Thyroid gland (tissue), 4 donors: ENCODE measurements around the gene RTN4IP1. TPM values are rescaled to one million over a fixed set of nuclear protein-coding genes. Genes with fewer than 3 reads are reported as not detected.

Source experiments
- DNase-seq, 2 donors: peaks; one replicate each; pipeline ENCODE4 v3.0.0-alpha.2; 2019
- H3K27ac ChIP-seq, 3 donors: fragments of 200-600 bp; sonication (generic); 1 replicate in 2 of 3; 2 replicates in 1 of 3; pipeline ENCODE4 v1.5.1; 2016 to 2019; ENCODE audit warnings: mild to moderate bottlenecking in 1 of 3, moderate library complexity in 1 of 3
- H3K27me3 ChIP-seq: fragments of 200-600 bp; sonication (generic); one replicate; pipeline ENCODE4 v1.5.1; 2019
- H3K36me3 ChIP-seq, 2 donors: fragments of 200-600 bp; sonication (generic); one replicate each; pipeline ENCODE4 v1.5.1; 2016 to 2019
- H3K4me1 ChIP-seq, 2 donors: fragments of 200-600 bp; sonication (generic); one replicate each; pipeline ENCODE4 v1.5.1; 2017 to 2019
- H3K4me3 ChIP-seq, 3 donors: fragments of 200-600 bp; sonication (generic); replicated peaks in 1 of 3; 1 replicate in 2 of 3; 2 replicates in 1 of 3; pipeline ENCODE4 v1.5.1; 2016; ENCODE audit warnings: mild to moderate bottlenecking in 1 of 3
- H3K9me3 ChIP-seq: fragments of 200-600 bp; sonication (generic); one replicate; pipeline ENCODE4 v1.5.1; 2017
- CTCF ChIP-seq, 6 experiments: fragments of 200-600 bp in 3 of 6; fragments of 450-650 bp in 3 of 6; sonication (generic) in 3 of 6; IDR thresholded peaks; one replicate each; pipeline ENCODE4 v1.5.1; 2016 to 2019; ENCODE audit warnings: antibody characterized with exemption in 6 of 6, mild to moderate bottlenecking in 2 of 6, inconsistent platforms in 1 of 6, moderate library complexity in 1 of 6
- POLR2A ChIP-seq, 2 donors: fragments of 450-650 bp; IDR thresholded peaks; one replicate each; pipeline ENCODE4 v1.6.1; 2017; ENCODE audit warnings: antibody characterized with exemption in 2 of 2, mild to moderate bottlenecking in 2 of 2, moderate library complexity in 1 of 2
- WGBS, 2 donors: methylation state at CpG; one replicate each; pipeline ENCODE4 v1.1.5; 2017; 5-methylcytosine and 5-hydroxymethylcytosine counted together
- intact Hi-C: fragments of 100-400 bp; cut with DNase I; formaldehyde crosslinking; loops from one replicate; pipeline ENCODE4 v1.15.1; 2023
- total RNA-seq, 4 donors: library from RNA; depleted of rRNA; stranded (reverse); fragments of >200 nt; gene quantifications; one replicate each; pipeline ENCODE4 v1.2.3, GENCODE V29; 2016

Gene RTN4IP1
- total RNA-seq, 4 donors from 2014 or later = 3.6 to 10.9 (median 8.6) TPM

- DNase-seq = no peak
- Histone ChIP-seq H3K27me3 (no peaks in the 10 kb centered on the region), H3K36me3 (peaks cover 0 to 5% of the 10 kb centered on the region in 2 donors), H3K27ac (no peak overlapping the region), H3K9me3 (no peaks in the 10 kb centered on the region), H3K4me3 (no peak overlapping the region), H3K4me1 (no peaks in the 10 kb centered on the region)
- intact Hi-C loops = no loop called here
- TF ChIP-seq CTCF (IDR thresholded peaks at IDR 0.05) (no peak), POLR2A (IDR thresholded peaks at IDR 0.05) (no peak)
- WGBS, 2 donors = 77 to 79% methylated on average over 6 of the region's 6 CpGs
These were observed 8.5 kb upstream of the RTN4IP1 start for GRCh38 chr6:106637717-106638341.

- Histone ChIP-seq H3K4me1 (no peaks in the 10 kb centered on the region), H3K27ac (no peak overlapping the region), H3K9me3 (no peaks in the 10 kb centered on the region), H3K4me3 (no peak overlapping the region), H3K27me3 (no peaks in the 10 kb centered on the region), H3K36me3 (no peaks in the 10 kb centered on the region)
- TF ChIP-seq CTCF (IDR thresholded peaks at IDR 0.05) (no peak), POLR2A (IDR thresholded peaks at IDR 0.05) (no peak)
- no peak for DNase-seq
- 78 to 81% methylated on average over 7 of the region's 7 CpGs for WGBS, 2 donors
- intact Hi-C loops = no loop called here
These were observed 7.9 kb upstream of the RTN4IP1 start for GRCh38 chr6:106637051-106637716.

- Histone ChIP-seq H3K4me1 (peaks cover 6 to 7% of the 10 kb centered on the region in 2 donors), H3K4me3 (no peak overlapping the region), H3K27me3 (no peaks in the 10 kb centered on the region), H3K27ac (no peak overlapping the region), H3K9me3 (no peaks in the 10 kb centered on the region), H3K36me3 (no peaks in the 10 kb centered on the region)
- TF ChIP-seq CTCF (IDR thresholded peaks at IDR 0.05) (no peak), POLR2A (IDR thresholded peaks at IDR 0.05) (no peak)
- 96 to 98% methylated on average over 5 of the region's 5 CpGs for WGBS, 2 donors
- DNase-seq = no peak
- intact Hi-C loops = no loop called here
These were observed 5.3 kb upstream of the RTN4IP1 start for GRCh38 chr6:106634565-106634964.

GRCh38 chr6:106631346-106631745, 2.0 kb upstream of the RTN4IP1 start:
- Histone ChIP-seq H3K27ac (no peak overlapping the region), H3K4me3 (no peak overlapping the region), H3K36me3 (no peaks in the 10 kb centered on the region), H3K27me3 (no peaks in the 10 kb centered on the region), H3K4me1 (peaks cover 7 to 14% of the 10 kb centered on the region in 2 donors), H3K9me3 (no peaks in the 10 kb centered on the region)
- TF ChIP-seq CTCF (IDR thresholded peaks at IDR 0.05) (no peak), POLR2A (IDR thresholded peaks at IDR 0.05) (no peak)
- 26 to 32% methylated on average over 1 of the region's 1 CpG for WGBS, 2 donors
- intact Hi-C loops = no loop called here
- DNase-seq = peak; percentile 47 to 48

- Histone ChIP-seq H3K4me3 (peak overlapping the region in 2 of 3 donors; percentile 50 to 95), H3K27me3 (no peaks in the 10 kb centered on the region), H3K36me3 (no peaks in the 10 kb centered on the region), H3K4me1 (peaks cover 14 to 20% of the 10 kb centered on the region in 2 donors), H3K27ac (peak overlapping the region in 1 of 3 donors; percentile 92), H3K9me3 (no peaks in the 10 kb centered on the region)
- TF ChIP-seq CTCF (IDR thresholded peaks at IDR 0.05) (no peak), POLR2A (IDR thresholded peaks at IDR 0.05) (no peak)
- DNase-seq = no peak
- WGBS, 2 donors = 58 to 63% methylated on average over 5 of the region's 5 CpGs
- intact Hi-C loops = no loop called here
These were observed 1.1 kb upstream of the RTN4IP1 start for GRCh38 chr6:106630366-106630765.
